ENCODE measurements around the gene OIT3.

GRCh38 chr10:72912736-72913135 is 19.2 kb downstream of the OIT3 start:
- no peak for TF ChIP-seq CTCF (IDR thresholded peaks at IDR 0.05)
- TF ChIP-seq EZH2phosphoT487 (IDR thresholded peaks at IDR 0.05): no peak
- no peak for TF ChIP-seq EZH2 (IDR thresholded peaks at IDR 0.05)
